Colonic mucosa (tissue), 4 donors: ENCODE measurements around the gene MYNN. TPM values are rescaled to one million over a fixed set of nuclear protein-coding genes. Genes with fewer than 3 reads are reported as not detected.
A peak's percentile ranks its signal among the peaks of the same experiment; 100 is the strongest.

Source experiments
- DNase-seq: peaks from one replicate; pipeline ENCODE4 v3.0.0-alpha.2; 2020
- H3K27ac ChIP-seq: fragments of 200-600 bp; one replicate; pipeline ENCODE4 v1.8.0; 2021
- H3K27me3 ChIP-seq: fragments of 200-600 bp; one replicate; pipeline ENCODE4 v1.8.0; 2021
- H3K36me3 ChIP-seq: fragments of 200-600 bp; one replicate; pipeline ENCODE4 v1.8.0; 2021
- H3K4me1 ChIP-seq: fragments of 200-600 bp; one replicate; pipeline ENCODE4 v1.8.0; 2021; ENCODE audit warnings: mild to moderate bottlenecking
- H3K4me3 ChIP-seq: fragments of 200-600 bp; one replicate; pipeline ENCODE4 v1.8.0; 2021
- H3K9ac ChIP-seq, 2 donors: one replicate each; pipeline ENCODE4 v1.7.0; 2013; ENCODE audit warnings: control low read depth in 2 of 2, low read depth in 2 of 2, low read length in 2 of 2
- H3K9me3 ChIP-seq: fragments of 200-600 bp; one replicate; pipeline ENCODE4 v1.8.0; 2021
- CTCF ChIP-seq: fragments of 200-600 bp; IDR thresholded peaks from one replicate; pipeline ENCODE4 v1.8.0; 2022; ENCODE audit warnings: antibody characterized with exemption, mild to moderate bottlenecking
- intact Hi-C: fragments of 100-400 bp; cut with DNase I; formaldehyde crosslinking; loops from one replicate; pipeline ENCODE4 v1.14.1; 2022
- total RNA-seq, 2 donors: library from RNA; stranded (reverse); fragmentation: NEBNext Ultra II Directional in 1 of 2; extraction: Animal tissue kit (Norgen Biotek cat#: 25700) in 1 of 2; gene quantifications; one replicate each; pipeline ENCODE4 v1.2.1, GENCODE V29; 2021
- donor health status: healthy.
- donor health status: DM: no; HTN: no; CAD: no.
- donor health status: DM: no; HTN: no; CAD: no.

MYNN gene
- total RNA-seq, 2 donors from 2014 or later, result 11.1 to 12.9 TPM

DNA sequence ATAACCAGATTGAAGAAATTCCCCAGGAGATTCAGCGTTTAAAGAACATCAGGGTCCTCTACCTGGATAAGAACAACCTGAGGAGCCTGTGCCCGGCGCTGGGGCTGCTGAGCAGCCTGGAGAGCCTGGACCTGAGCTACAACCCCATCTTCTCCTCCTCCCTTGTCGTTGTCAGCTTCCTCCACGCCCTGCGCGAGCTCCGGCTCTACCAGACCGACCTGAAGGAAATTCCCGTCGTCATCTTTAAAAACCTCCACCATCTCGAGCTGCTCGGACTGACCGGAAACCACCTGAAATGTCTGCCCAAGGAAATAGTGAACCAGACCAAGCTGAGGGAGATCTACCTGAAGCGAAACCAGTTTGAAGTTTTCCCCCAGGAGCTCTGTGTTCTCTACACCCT lies 48.9 kb downstream of the MYNN start:
- no peak overlapping the region for H3K27ac ChIP-seq
- H3K9ac ChIP-seq, result peak overlapping the region in 1 of 2 donors; percentile 31
- H3K4me1 ChIP-seq, result no peaks in the 10 kb centered on the region
- no peaks in the 10 kb centered on the region for H3K27me3 ChIP-seq
- TF ChIP-seq CTCF, result no peak
- no peak for DNase-seq
- no peaks in the 10 kb centered on the region for H3K36me3 ChIP-seq
- intact Hi-C loops, result no loop called here
- H3K4me3 ChIP-seq, result no peak overlapping the region
- no peaks in the 10 kb centered on the region for H3K9me3 ChIP-seq

DNA sequence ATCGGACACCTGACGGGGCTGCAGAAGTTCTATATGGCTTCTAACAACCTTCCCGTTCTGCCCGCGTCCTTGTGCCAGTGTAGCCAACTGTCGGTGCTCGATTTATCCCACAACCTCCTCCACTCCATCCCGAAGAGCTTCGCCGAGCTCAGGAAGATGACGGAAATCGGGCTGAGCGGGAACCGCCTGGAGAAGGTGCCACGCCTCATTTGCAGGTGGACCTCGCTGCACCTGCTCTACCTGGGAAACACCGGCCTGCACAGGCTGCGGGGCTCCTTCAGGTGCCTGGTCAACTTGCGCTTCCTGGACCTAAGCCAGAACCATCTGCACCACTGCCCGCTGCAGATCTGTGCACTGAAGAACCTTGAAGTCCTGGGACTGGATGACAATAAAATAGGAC lies 49.3 kb downstream of the MYNN start:
- H3K27me3 ChIP-seq, result no peaks in the 10 kb centered on the region
- H3K9ac ChIP-seq, result peak overlapping the region in 1 of 2 donors; percentile 31
- intact Hi-C loops, result no loop called here
- no peaks in the 10 kb centered on the region for H3K36me3 ChIP-seq
- no peak for TF ChIP-seq CTCF
- no peak overlapping the region for H3K27ac ChIP-seq
- no peak overlapping the region for H3K4me3 ChIP-seq
- no peaks in the 10 kb centered on the region for H3K9me3 ChIP-seq
- no peak for DNase-seq
- H3K4me1 ChIP-seq, result no peaks in the 10 kb centered on the region

DNA sequence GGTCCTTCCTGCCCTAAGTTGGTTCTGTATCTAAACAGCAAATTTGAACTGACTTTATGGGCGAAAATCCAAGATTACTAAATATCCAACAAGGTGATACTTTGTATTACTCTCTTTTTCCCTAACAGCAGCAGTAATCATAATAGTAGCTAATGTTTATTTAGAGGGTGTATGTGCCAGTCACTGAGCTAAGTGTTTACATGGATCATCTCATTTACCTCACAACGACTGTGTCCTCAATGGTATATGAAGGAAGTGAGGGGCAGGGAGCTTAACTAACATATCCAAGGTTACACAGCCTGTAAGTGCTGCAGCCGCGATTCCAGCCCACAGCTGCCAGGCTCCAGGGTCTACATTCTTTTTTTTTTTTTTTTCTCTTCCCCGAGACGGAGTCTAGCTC lies 49.8 kb downstream of the MYNN start:
- H3K9me3 ChIP-seq, result no peaks in the 10 kb centered on the region
- no peak for TF ChIP-seq CTCF
- H3K4me3 ChIP-seq, result no peak overlapping the region
- intact Hi-C loops, result no loop called here
- no peak for DNase-seq
- H3K27me3 ChIP-seq, result no peaks in the 10 kb centered on the region
- H3K4me1 ChIP-seq, result no peaks in the 10 kb centered on the region
- H3K36me3 ChIP-seq, result no peaks in the 10 kb centered on the region
- H3K9ac ChIP-seq, result no peak overlapping the region
- no peak overlapping the region for H3K27ac ChIP-seq

DNA sequence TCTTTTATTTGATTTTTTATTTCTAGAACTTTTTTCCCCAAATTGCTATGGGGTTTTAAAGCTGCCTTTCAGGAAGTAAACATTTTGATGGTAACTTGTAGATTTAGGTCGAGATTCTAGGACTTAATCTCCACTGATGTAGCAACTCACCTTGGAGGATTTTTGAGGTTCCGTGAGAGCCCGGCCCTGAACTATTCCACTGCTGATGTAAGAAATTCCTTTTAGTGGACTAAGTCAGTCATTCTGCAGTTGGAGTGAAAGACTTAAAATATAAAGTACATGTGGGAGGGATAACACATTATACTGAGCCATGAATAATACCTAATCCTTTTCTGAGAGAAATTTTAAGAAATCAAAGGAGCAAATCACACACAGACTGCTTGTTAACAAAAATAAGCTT lies 52.1 kb downstream of the MYNN start:
- Histone ChIP-seq H3K4me1 (no peaks in the 10 kb centered on the region), H3K9ac (no peak overlapping the region), H3K27me3 (no peaks in the 10 kb centered on the region), H3K36me3 (no peaks in the 10 kb centered on the region), H3K9me3 (no peaks in the 10 kb centered on the region), H3K4me3 (no peak overlapping the region), H3K27ac (no peak overlapping the region)
- intact Hi-C loops, result no loop called here
- no peak for DNase-seq
- no peak for TF ChIP-seq CTCF

DNA sequence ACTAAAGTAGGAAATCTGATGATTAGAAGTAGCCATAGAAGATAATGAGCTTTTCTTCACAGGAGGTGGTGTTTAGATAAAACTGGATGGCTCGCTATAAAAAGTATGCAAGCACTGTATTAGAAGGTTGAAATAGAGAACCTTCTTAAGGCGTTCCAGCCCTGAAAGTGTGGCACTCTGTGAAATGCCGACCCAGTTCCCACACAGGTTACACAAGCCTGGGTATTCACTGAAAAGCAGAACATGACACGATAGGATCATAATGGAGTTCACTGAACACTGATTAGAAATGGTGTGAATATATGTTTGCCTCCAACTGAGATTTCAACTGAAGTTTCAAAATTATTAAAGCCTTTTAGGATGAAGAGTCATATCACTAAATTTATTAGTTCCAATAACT lies 54.5 kb downstream of the MYNN start:
- TF ChIP-seq CTCF, result no peak
- Histone ChIP-seq H3K4me1 (no peaks in the 10 kb centered on the region), H3K9ac (no peak overlapping the region), H3K4me3 (no peak overlapping the region), H3K9me3 (no peaks in the 10 kb centered on the region), H3K36me3 (no peaks in the 10 kb centered on the region), H3K27ac (no peak overlapping the region), H3K27me3 (no peaks in the 10 kb centered on the region)
- intact Hi-C loops, result no loop called here
- DNase-seq, result no peak

- Histone ChIP-seq H3K4me3 (no peak overlapping the region), H3K27me3 (no peaks in the 10 kb centered on the region), H3K9me3 (no peaks in the 10 kb centered on the region), H3K9ac (no peak overlapping the region), H3K36me3 (no peaks in the 10 kb centered on the region), H3K4me1 (peaks cover 4% of the 10 kb centered on the region), H3K27ac (no peak overlapping the region)
- no peak for TF ChIP-seq CTCF
- DNase-seq, result no peak
- intact Hi-C loops, result no loop called here
Measured at GRCh38 chr3:169835533-169835932, 62.3 kb downstream of the MYNN start.
